ENCODE measurements around the gene CYRIA.

DNA sequence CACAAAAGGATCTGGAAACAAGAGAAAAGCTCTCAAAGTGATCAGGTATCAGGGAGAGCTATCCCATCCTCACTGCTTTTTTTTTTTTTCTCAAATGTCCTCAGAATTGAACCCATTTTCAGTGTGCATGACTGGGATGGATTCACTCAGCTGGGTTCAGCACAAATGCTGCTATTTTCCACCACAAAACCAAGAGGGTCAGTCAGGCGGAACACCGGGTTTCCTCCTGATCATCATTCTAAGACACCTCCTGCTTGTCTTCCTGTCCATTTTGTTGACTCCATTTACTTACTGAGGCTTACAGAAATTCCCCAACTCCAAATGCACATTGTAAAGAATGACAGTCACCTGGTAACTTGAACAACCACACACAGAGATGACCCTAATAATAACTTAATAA, 39.9 kb downstream of the CYRIA start:
- TF ChIP-seq POLR2A (IDR thresholded peaks at IDR 0.05; ENCODE audit: low read depth, low read length) = no peak
- no peak for TF ChIP-seq POLR2AphosphoS5 (IDR thresholded peaks at IDR 0.05; ENCODE audit: low read depth, low read length)

Measured in GM12891 (cell line).